Measurements from ENCODE around the gene TMEM88.
A peak's percentile ranks its signal among the peaks of the same experiment; 100 is the strongest.

TMEM88 gene

DNA sequence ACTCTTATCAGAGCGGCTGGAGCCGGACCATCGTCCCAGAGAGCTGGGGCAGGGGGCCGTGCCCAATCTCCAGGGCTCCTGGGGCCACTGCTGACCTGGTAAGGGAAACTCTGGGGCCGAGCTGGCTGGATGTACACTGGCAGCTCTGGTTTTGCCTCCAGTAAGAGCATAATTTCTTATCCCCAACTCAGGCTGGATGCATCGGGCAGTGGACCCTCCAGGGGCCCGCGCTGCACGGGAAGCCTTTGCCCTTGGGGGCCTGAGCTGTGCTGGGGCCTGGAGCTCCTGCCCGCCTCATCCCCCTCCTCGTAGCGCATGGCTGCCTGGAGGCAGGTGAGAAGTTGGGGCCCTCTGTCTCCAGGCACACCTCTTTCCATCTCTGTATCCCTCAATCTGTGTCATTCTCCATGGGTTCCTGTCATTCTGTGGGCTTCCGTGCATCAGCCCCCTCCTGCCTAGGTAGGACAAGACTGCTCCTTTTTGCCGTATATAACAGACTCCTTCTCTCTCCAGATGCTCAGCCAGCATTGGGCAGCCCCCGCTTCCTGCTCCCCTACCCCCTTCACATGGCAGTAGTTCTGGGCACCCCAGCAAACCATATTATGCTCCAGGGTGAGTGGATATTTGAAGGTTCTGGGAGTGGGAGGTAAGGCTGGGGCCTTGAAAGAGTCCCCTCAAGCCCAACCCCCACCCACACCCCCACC lies 9.4 kb upstream of the TMEM88 start:
- TF ChIP-seq, protein P1, sequence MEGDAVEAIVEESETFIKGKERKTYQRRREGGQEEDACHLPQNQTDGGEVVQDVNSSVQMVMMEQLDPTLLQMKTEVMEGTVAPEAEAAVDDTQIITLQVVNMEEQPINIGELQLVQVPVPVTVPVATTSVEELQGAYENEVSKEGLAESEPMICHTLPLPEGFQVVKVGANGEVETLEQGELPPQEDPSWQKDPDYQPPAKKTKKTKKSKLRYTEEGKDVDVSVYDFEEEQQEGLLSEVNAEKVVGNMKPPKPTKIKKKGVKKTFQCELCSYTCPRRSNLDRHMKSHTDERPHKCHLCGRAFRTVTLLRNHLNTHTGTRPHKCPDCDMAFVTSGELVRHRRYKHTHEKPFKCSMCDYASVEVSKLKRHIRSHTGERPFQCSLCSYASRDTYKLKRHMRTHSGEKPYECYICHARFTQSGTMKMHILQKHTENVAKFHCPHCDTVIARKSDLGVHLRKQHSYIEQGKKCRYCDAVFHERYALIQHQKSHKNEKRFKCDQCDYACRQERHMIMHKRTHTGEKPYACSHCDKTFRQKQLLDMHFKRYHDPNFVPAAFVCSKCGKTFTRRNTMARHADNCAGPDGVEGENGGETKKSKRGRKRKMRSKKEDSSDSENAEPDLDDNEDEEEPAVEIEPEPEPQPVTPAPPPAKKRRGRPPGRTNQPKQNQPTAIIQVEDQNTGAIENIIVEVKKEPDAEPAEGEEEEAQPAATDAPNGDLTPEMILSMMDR (conservative IDR thresholded peaks at IDR 0.05; ENCODE audit: low read length): no peak
- no peak for TF ChIP-seq EZH2phosphoT487 (IDR thresholded peaks at IDR 0.05; ENCODE audit: borderline replicate concordance)
- H3K9me3 ChIP-seq (ENCODE audit: insufficient read depth, low read depth, low read length): no peaks in the 10 kb centered on the region
- peaks cover 59% of the 10 kb centered on the region for H4K20me1 ChIP-seq (ENCODE audit: insufficient read depth, low read length, poor library complexity, severe bottlenecking)
- peak overlapping the region; percentile 77 for H3K9ac ChIP-seq (ENCODE audit: low read depth, low read length, poor library complexity, severe bottlenecking)
- H3K9me2 ChIP-seq (replicated peaks; ENCODE audit: low read depth, low read length): no peaks in the 10 kb centered on the region
- peak overlapping the region; percentile 88 for H3K4me3 ChIP-seq (ENCODE audit: low read length, poor library complexity, severe bottlenecking)
- peaks cover 13% of the 10 kb centered on the region for H3K4me1 ChIP-seq (ENCODE audit: insufficient read depth, low read length, poor library complexity, severe bottlenecking)
- H3K79me2 ChIP-seq (ENCODE audit: insufficient read depth, low read length): peaks cover 47% of the 10 kb centered on the region; the same call in 1 of the 2 replicates
- H3K36me3 ChIP-seq (ENCODE audit: insufficient read depth, low read length): peaks cover 42% of the 10 kb centered on the region; the same call in 1 of the 2 replicates
- no peak overlapping the region for H2AFZ ChIP-seq (ENCODE audit: low read length)
- no peaks in the 10 kb centered on the region for H3K27me3 ChIP-seq (ENCODE audit: insufficient read depth, low read length, poor library complexity, severe bottlenecking)
- no peaks in the 10 kb centered on the region for H3F3A ChIP-seq (ENCODE audit: low read depth)
- peak overlapping the region; percentile 98 for H3K4me2 ChIP-seq (ENCODE audit: low read depth, low read length, poor library complexity, severe bottlenecking)

DNA sequence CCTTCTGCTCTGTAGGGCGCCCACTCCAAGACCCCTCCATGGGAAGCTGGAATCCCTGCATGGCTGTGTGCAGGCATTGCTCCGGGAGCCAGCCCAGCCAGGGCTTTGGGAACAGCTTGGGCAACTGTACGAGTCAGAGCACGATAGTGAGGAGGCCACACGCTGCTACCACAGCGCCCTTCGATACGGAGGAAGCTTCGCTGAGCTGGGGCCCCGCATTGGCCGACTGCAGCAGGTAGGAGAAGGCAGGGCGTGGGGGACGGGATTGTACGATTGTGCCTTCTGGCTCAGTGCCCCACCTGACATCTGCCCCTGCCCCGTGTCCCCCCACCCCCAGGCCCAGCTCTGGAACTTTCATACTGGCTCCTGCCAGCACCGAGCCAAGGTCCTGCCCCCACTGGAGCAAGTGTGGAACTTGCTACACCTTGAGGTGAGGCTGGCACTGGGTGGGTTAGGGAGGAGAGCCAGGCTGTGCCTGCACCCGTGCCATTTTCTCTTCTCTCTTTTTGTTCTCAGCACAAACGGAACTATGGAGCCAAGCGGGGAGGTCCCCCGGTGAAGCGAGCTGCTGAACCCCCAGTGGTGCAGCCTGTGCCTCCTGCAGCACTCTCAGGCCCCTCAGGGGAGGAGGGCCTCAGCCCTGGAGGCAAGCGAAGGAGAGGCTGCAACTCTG lies 8.7 kb upstream of the TMEM88 start:
- no peak overlapping the region for H3K4me2 ChIP-seq (ENCODE audit: low read depth, low read length, poor library complexity, severe bottlenecking)

DNA sequence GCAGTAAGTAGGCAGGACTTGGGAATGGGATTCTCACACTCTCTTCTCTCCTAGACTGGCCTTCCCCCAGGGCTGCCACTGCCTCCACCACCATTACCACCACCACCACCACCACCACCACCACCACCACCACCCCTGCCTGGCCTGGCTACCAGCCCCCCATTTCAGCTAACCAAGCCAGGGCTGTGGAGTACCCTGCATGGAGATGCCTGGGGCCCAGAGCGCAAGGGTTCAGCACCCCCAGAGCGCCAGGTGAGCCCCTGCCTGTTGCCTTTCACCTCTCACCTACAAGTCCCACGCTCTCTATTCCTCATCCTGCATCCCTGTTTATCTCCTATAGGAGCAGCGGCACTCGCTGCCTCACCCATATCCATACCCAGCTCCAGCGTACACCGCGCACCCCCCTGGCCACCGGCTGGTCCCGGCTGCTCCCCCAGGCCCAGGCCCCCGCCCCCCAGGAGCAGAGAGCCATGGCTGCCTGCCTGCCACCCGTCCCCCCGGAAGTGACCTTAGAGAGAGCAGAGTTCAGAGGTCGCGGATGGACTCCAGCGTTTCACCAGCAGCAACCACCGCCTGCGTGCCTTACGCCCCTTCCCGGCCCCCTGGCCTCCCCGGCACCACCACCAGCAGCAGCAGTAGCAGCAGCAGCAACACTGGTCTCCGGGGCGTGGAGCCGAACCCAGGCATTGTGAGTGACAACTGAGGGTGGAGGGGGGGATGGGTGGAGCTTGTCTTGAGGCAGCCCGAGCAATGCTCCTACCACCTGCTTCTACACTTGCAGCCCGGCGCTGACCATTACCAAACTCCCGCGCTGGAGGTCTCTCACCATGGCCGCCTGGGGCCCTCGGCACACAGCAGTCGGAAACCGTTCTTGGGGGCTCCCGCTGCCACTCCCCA lies 7.9 kb upstream of the TMEM88 start:
- Histone ChIP-seq H4K20me1 (ENCODE audit: insufficient read depth, low read length, poor library complexity, severe bottlenecking) (peaks cover 55% of the 10 kb centered on the region), H3K27me3 (ENCODE audit: insufficient read depth, low read length, poor library complexity, severe bottlenecking) (no peaks in the 10 kb centered on the region), H3K79me2 (ENCODE audit: insufficient read depth, low read length) (peaks cover 36% of the 10 kb centered on the region; the same call in 1 of the 2 replicates), H3F3A (ENCODE audit: low read depth) (no peaks in the 10 kb centered on the region), H3K9ac (ENCODE audit: low read depth, low read length, poor library complexity, severe bottlenecking) (no peak overlapping the region), H3K9me3 (ENCODE audit: insufficient read depth, low read depth, low read length) (no peaks in the 10 kb centered on the region), H3K4me2 (ENCODE audit: low read depth, low read length, poor library complexity, severe bottlenecking) (no peak overlapping the region), H3K4me1 (ENCODE audit: insufficient read depth, low read length, poor library complexity, severe bottlenecking) (peaks cover 5% of the 10 kb centered on the region), H3K4me3 (ENCODE audit: low read length, poor library complexity, severe bottlenecking) (no peak overlapping the region), H3K36me3 (ENCODE audit: insufficient read depth, low read length) (peaks cover 56% of the 10 kb centered on the region; the same call in 1 of the 2 replicates), H3K9me2 (replicated peaks; ENCODE audit: low read depth, low read length) (no peaks in the 10 kb centered on the region), H2AFZ (ENCODE audit: low read length) (no peak overlapping the region)
- TF ChIP-seq, protein P1 (conservative IDR thresholded peaks at IDR 0.05; ENCODE audit: low read length): no peak

More for the DNA sequence above, 8.7 kb upstream of the TMEM88 start:
- Histone ChIP-seq H3K4me3 (ENCODE audit: low read length, poor library complexity, severe bottlenecking) (no peak overlapping the region), H3K36me3 (ENCODE audit: insufficient read depth, low read length) (peaks cover 49% of the 10 kb centered on the region; the same call in 1 of the 2 replicates), H3K4me1 (ENCODE audit: insufficient read depth, low read length, poor library complexity, severe bottlenecking) (peaks cover 7% of the 10 kb centered on the region), H3K9me2 (replicated peaks; ENCODE audit: low read depth, low read length) (no peaks in the 10 kb centered on the region), H4K20me1 (ENCODE audit: insufficient read depth, low read length, poor library complexity, severe bottlenecking) (peaks cover 56% of the 10 kb centered on the region), H3K79me2 (ENCODE audit: insufficient read depth, low read length) (peaks cover 40% of the 10 kb centered on the region; the same call in 1 of the 2 replicates), H3K27me3 (ENCODE audit: insufficient read depth, low read length, poor library complexity, severe bottlenecking) (no peaks in the 10 kb centered on the region), H3F3A (ENCODE audit: low read depth) (no peaks in the 10 kb centered on the region), H3K9ac (ENCODE audit: low read depth, low read length, poor library complexity, severe bottlenecking) (no peak overlapping the region), H3K9me3 (ENCODE audit: insufficient read depth, low read depth, low read length) (no peaks in the 10 kb centered on the region), H2AFZ (ENCODE audit: low read length) (no peak overlapping the region)
- TF ChIP-seq, protein P1 (conservative IDR thresholded peaks at IDR 0.05; ENCODE audit: low read length): no peak
- TF ChIP-seq EZH2phosphoT487 (IDR thresholded peaks at IDR 0.05; ENCODE audit: borderline replicate concordance): no peak

Data from Loucy (cell line).